SJSA1 (cell line): ENCODE results near the gene CCL17. TPM values are rescaled to one million over a fixed set of nuclear protein-coding genes. Genes with fewer than 3 reads are reported as not detected.
"Not testable (repeated sequence)": the region's sequence is repeated elsewhere in the genome, so short reads cannot be mapped to it uniquely, and the experiment has no call there.

Source experiments
- DNase-seq, 2 experiments: peaks; one replicate each; pipeline ENCODE4 v3.0.0-alpha.2; 2015 to 2020; ENCODE audit warnings: low spot score in 2 of 2, low read depth in 1 of 2
- H3K27ac ChIP-seq: fragments of 250-450 bp; sonication (Bioruptor Pico); 2 replicates; pipeline ENCODE4 v1.5.1; 2020; ENCODE audit warnings: mild to moderate bottlenecking, moderate library complexity
- H3K27me3 ChIP-seq: fragments of 250-450 bp; sonication (Bioruptor Pico); replicated peaks from 2 replicates; pipeline ENCODE4 v1.5.1; 2020; ENCODE audit warnings: mild to moderate bottlenecking, moderate library complexity
- H3K36me3 ChIP-seq: fragments of 250-450 bp; sonication (Bioruptor Pico); 2 replicates; pipeline ENCODE4 v1.5.1; 2020; ENCODE audit warnings: mild to moderate bottlenecking
- H3K4me1 ChIP-seq: fragments of 250-450 bp; sonication (Bioruptor Pico); replicated peaks from 2 replicates; pipeline ENCODE4 v1.6.1; 2021; ENCODE audit warnings: mild to moderate bottlenecking
- H3K4me3 ChIP-seq: fragments of 250-450 bp; sonication (Bioruptor Pico); 2 replicates; pipeline ENCODE4 v1.5.1; 2020; ENCODE audit warnings: mild to moderate bottlenecking
- H3K9me3 ChIP-seq: fragments of 250-450 bp; sonication (Bioruptor Pico); replicated peaks from 2 replicates; pipeline ENCODE4 v1.5.1; 2020; ENCODE audit warnings: mild to moderate bottlenecking
- total RNA-seq: library from RNA; depleted of rRNA; stranded (reverse); fragments of >200 nt; shearing (Covaris generic); gene quantifications from 2 replicates; pipeline ENCODE4 v1.2.3, GENCODE V29; 2014

CCL17 gene
- total RNA-seq, 1 experiment from 2014 or later: not detected

DNA sequence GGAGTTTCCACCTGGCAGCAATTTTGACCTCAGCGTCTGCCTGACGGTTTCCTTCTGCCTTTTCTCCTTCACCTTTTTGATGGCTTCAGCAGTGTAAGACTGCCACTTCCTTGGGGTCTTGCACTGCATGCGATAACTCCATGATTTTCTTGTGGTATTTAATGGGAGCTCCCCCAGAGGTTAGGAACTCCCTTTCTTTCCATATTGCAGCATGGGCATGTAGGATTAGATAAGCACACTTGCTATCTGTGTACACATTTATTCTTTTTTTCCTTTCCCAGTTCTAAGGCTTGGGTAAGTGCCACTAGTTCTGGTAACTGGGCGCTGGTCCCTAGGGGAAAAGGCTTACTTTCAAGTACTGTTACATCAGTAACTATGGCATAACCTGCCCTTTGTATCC is 7.1 kb upstream of the CCL17 start:
- not testable (repeated sequence) for H3K4me1 ChIP-seq, H3K36me3 ChIP-seq, H3K4me3 ChIP-seq, H3K9me3 ChIP-seq, H3K27me3 ChIP-seq, H3K27ac ChIP-seq, DNase-seq

DNA sequence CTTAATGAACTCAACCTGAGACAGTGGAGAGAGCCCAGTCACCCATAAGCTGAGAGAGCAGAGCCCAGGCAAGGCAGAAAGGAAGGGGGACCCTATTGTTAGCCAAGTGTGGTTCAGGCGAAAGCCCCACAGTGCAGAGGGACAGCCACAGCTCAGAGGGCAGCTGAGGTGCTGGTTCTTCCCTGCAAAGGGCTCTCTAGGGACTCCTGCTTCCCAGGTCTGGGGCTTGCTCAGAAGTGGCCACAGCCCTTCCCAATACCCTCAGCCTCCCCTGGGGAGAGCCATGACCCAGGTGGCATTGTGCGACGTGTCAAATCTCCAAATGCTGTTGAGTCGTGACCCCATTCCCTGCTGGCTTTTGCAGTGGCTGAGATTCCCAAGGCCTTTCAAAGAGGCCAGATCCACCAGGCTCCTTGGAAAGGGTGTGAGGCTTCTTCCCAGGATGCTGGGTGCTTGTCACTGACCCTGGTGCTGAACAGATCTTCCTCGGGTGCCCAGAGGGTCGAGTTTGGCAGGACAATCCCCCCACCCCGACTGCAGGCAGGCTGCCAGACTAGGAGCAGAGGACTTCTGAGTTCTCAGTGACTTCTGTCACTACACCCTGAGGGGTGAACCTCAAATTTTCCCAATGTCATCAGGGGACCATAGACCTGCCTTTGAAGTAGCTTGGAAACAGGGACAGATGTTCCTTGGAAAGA is 2.5 kb upstream of the CCL17 start:
- Histone ChIP-seq H3K27me3 (peaks cover 4% of the 10 kb centered on the region; the same call in 1 of the 2 replicates), H3K4me1 (no peaks in the 10 kb centered on the region), H3K27ac (no peak overlapping the region), H3K4me3 (no peak overlapping the region), H3K9me3 (no peaks in the 10 kb centered on the region), H3K36me3 (no peaks in the 10 kb centered on the region)
- DNase-seq: no peak

DNA sequence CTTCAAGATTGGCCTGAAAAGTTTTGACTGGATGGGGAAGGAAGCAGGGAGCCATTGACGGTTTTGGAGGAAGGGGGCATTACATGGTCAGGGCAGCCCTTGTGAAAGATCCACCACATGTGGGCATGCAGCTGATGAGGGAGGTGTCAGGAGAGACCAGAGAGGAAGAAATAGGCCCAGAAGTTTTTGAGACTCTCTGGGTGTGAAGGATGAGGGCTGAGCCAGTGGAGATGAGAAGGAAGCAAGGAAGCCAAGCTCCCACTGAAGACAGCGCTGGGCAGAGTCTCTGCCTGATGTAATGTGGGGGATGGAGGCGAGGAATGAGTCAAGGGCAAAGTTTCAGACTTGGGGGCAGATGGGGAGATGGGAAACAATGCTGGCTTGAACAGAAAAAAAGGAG is 530 bp downstream of the CCL17 start:
- H3K4me1 ChIP-seq: no peaks in the 10 kb centered on the region
- no peak overlapping the region for H3K4me3 ChIP-seq
- no peaks in the 10 kb centered on the region for H3K9me3 ChIP-seq
- no peak overlapping the region for H3K27ac ChIP-seq
- peaks cover 4% of the 10 kb centered on the region; the same call in 1 of the 2 replicates for H3K27me3 ChIP-seq
- no peak for DNase-seq
- H3K36me3 ChIP-seq: no peaks in the 10 kb centered on the region

DNA sequence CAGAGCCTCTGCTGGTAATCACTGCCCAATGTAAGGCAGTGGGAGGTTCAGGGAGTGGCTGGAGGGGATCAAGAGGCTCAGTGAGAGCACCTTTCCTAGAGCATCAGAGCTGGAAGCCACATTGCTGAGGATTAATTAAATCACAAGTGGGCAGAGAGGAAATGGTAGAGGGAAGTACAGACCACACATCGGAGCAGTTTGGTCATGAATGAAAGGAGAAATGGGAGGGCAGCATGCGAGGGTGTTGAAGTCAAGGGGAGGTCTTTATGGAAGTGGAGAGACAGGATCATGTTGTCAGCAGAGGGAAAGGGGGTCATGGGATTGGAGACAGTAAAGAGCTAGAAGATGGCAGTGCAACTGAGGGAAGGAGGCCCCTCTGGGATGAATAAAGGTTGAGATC is 2.3 kb downstream of the CCL17 start:
- Histone ChIP-seq H3K4me3 (no peak overlapping the region), H3K36me3 (no peaks in the 10 kb centered on the region), H3K27me3 (peaks cover 4% of the 10 kb centered on the region; the same call in 1 of the 2 replicates), H3K9me3 (no peaks in the 10 kb centered on the region), H3K4me1 (no peaks in the 10 kb centered on the region), H3K27ac (no peak overlapping the region)
- no peak for DNase-seq

DNA sequence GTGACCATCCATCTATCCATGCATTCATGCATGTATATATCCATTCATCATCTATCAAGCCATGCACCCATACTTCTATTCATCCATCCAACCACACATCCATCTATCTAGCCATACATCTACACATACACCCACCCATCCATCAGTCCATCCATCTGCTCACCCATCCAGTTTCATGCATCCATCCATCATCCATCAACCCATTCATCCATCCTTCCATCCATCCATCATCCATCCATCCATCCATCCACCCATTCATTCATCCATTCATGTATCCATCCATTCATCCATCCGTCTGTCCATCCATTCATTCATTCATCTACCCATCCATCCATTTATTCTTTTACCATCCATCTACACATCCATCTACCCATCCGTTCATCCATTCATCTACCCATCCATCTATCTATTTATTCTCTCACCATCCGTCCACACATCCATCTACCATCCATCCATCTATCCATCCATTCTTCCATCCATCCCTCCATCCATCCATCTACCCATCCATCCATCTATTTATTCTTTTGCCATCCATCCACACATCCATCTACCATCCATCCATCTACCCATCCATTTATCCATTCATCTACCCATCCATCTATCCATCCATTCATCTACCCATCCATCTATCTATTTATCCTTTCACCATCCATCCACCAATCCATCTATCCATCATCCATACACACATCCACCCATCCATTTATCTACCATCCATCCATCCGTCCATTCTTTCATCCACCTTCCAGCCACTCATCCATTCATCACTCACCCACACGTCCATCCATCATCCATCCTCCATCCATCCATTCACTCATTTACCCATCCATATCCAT is 3.2 kb downstream of the CCL17 start:
- Histone ChIP-seq H3K9me3 (no peaks in the 10 kb centered on the region), H3K4me1 (no peaks in the 10 kb centered on the region), H3K4me3 (no peak overlapping the region), H3K27me3 (no peaks in the 10 kb centered on the region; the same call in 1 of the 2 replicates), H3K36me3 (no peaks in the 10 kb centered on the region), H3K27ac (no peak overlapping the region)
- no peak for DNase-seq

DNA sequence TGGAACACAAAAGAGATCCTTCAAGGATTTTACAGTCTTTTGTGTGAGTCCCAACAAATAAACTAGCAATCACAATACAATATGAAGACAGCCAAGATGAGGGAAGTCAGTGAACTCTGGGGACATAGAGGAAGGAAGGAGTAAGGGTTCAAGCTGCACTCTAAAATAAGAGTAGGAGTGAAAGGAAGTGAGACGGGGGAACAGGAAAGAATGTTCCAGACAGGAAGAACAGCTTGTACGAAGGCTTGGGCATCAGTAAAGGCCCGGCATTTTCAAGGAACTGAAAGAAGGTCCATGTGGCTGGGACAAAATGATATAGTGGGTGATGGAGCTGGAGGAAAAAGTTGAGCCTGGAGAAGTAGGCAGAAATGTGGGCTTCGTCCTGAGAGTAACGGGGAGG is 4.5 kb downstream of the CCL17 start:
- no peak for DNase-seq
- H3K9me3 ChIP-seq: no peaks in the 10 kb centered on the region
- no peaks in the 10 kb centered on the region for H3K4me1 ChIP-seq
- H3K4me3 ChIP-seq: no peak overlapping the region
- H3K27ac ChIP-seq: no peak overlapping the region
- H3K36me3 ChIP-seq: no peaks in the 10 kb centered on the region
- H3K27me3 ChIP-seq: no peaks in the 10 kb centered on the region; the same call in 1 of the 2 replicates

DNA sequence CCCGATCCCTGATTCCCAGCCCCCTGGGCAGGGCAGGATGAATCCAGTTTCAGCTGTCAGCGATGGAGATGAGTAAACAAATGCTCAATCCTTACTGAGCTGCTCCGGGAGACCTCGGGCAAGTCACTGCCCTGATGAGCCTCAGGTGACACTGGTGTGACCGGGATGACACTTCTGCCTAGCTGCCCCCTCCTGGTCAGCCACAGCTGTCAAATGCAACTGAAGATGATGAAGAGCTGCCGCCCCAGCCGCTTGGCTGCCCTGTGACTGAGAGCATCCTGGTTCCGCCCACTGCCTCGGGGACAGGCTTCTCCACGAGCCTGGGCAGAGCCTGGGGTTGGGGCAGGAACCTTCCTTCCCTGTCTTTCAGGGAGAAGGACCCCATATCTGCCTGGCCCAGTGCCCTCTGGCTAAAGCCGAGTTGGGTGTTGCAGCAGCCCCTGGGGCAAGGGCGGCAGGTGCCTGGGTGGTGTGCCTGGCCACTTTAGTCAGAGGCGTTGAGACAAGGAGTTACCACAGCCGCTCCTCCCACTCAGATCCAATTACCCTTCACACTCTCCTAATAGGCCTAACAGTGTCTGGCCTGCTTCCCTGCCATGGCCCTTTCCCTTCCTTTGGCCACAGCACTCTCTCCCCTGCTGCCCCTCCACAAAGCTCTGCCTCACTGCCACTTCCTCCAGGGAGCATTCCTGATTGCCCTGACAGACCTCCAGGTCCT is 5.5 kb downstream of the CCL17 start:
- Histone ChIP-seq H3K4me3 (no peak overlapping the region), H3K27me3 (no peaks in the 10 kb centered on the region)

DNA sequence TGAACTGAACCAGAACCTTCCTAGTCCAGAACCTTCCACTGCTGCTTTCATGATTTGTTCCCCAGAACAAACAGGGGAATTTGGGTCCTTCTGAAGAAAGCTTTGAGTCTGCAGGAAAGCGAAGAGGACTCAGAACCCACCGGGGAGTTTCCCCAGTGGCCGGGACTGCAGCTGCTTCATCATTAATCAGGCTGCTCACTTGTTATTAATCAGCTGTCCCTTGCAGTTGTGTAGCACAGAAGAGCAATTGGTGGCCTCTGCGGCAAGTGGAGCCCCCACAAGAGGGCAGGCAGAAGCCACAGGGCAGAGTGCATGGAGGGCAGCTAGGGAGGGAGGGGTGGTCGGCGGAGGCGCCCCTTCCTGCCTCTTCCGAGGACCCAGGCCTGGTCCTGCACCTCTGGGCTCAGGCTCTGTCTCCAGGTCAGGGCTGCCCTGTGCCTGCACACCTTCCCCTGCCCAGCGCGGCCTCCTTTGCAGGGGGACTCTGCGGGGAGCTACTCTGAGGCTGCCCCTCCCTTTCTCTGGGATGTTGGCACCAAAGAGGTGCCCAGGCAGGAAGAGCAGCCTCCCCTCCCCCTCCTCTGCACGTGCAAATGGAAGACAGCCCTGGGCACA is 6.9 kb downstream of the CCL17 start:
- Histone ChIP-seq H3K36me3 (no peaks in the 10 kb centered on the region), H3K9me3 (no peaks in the 10 kb centered on the region), H3K4me1 (peaks cover 1% of the 10 kb centered on the region), H3K27me3 (no peaks in the 10 kb centered on the region), H3K27ac (no peak overlapping the region), H3K4me3 (no peak overlapping the region)
- DNase-seq: no peak

More for the DNA sequence above, 5.5 kb downstream of the CCL17 start:
- Histone ChIP-seq H3K9me3 (no peaks in the 10 kb centered on the region), H3K4me1 (no peaks in the 10 kb centered on the region), H3K36me3 (no peaks in the 10 kb centered on the region), H3K27ac (no peak overlapping the region)
- DNase-seq: no peak

DNA sequence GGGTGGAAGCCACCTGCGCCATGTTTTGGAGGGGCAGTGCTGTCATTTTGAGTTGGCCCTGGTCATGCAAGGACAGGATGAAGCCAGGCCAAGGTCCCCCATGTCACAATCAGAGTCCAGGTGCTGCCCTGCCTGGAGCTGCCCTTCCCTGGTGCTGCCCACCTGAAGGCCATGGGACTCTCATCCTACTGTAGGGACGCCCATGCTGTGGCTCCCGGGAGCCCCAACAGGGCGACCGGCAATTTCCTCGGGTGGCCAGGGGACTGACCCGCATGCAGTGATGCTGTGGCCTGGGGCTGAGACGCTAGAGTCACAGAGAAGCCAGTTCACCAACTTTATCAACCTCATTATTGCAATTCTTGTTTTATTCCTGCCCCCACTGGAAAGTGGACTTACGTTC is 8.0 kb downstream of the CCL17 start:
- no peaks in the 10 kb centered on the region for H3K36me3 ChIP-seq
- no peak overlapping the region for H3K27ac ChIP-seq
- peaks cover 13% of the 10 kb centered on the region for H3K4me1 ChIP-seq
- H3K4me3 ChIP-seq: no peak overlapping the region
- H3K27me3 ChIP-seq: no peaks in the 10 kb centered on the region
- no peak for DNase-seq
- H3K9me3 ChIP-seq: no peaks in the 10 kb centered on the region

DNA sequence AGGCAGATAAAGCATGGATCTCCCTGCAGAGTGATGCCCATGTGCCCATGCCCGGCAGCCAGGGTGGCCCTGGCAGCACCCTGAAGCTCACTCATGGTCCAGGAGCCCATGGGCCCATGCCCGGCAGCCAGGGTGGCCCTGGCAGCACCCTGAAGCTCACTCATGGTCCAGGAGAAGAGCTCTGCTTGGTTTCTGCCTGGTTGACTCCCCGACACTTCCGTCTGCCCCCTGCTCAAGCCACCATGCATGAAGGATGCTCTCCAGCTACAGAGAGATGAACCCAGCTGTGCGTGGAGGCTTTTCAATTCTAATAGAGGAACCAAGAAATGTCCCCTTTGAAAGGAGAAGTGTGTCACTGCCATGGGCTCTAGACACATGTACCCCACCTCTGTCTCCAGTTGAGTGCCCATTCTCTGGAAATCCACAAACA is 8.7 kb downstream of the CCL17 start:
- DNase-seq: no peak
- H3K27ac ChIP-seq: no peak overlapping the region
- H3K4me1 ChIP-seq: peaks cover 17% of the 10 kb centered on the region
- H3K36me3 ChIP-seq: no peaks in the 10 kb centered on the region
- no peaks in the 10 kb centered on the region for H3K27me3 ChIP-seq
- H3K9me3 ChIP-seq: no peaks in the 10 kb centered on the region
- no peak overlapping the region for H3K4me3 ChIP-seq

DNA sequence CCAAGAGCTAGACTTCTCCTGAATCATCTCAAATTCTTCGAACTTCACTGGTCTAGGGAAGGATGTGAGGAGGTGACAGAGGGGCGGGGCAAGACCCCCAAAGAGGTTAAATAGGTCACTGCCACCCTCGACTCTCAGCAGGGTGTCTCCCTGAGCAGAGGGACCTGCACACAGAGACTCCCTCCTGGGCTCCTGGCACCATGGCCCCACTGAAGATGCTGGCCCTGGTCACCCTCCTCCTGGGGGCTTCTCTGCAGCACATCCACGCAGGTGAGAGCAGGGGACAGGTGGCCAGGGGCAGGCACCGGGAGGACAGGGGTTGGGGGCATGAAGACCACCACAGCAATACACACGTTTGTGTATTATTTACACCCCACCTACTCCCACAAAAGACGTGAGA is 9.2 kb downstream of the CCL17 start:
- H3K27ac ChIP-seq: no peak overlapping the region
- no peak overlapping the region for H3K4me3 ChIP-seq
- no peaks in the 10 kb centered on the region for H3K9me3 ChIP-seq
- H3K4me1 ChIP-seq: peaks cover 21% of the 10 kb centered on the region
- no peaks in the 10 kb centered on the region for H3K36me3 ChIP-seq
- no peak for DNase-seq
- no peaks in the 10 kb centered on the region for H3K27me3 ChIP-seq

DNA sequence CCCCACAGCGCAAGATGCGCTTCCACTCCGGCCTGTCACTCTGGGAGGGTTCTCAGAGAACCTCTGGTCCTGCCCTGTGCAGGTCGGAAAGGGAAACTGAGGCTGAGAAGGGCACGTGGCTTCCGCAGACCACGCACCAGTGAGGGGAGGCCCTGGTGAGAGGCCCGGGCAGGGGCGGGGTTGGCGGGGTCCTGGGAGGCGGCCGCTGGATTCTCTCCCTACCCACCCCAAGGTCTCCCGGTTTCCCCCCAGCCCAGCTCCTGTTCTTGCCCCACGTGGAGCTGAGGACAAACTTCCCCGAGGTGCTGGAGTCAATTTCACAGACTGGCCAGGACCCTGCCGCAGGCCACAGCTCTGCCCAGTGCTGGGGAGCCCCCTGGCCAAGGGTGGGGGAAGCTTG is 11.5 kb downstream of the CCL17 start:
- H3K36me3 ChIP-seq: no peaks in the 10 kb centered on the region
- H3K4me1 ChIP-seq: peaks cover 32% of the 10 kb centered on the region
- no peak overlapping the region for H3K4me3 ChIP-seq
- DNase-seq: no peak
- H3K9me3 ChIP-seq: no peaks in the 10 kb centered on the region
- H3K27ac ChIP-seq: no peak overlapping the region
- H3K27me3 ChIP-seq: no peaks in the 10 kb centered on the region

DNA sequence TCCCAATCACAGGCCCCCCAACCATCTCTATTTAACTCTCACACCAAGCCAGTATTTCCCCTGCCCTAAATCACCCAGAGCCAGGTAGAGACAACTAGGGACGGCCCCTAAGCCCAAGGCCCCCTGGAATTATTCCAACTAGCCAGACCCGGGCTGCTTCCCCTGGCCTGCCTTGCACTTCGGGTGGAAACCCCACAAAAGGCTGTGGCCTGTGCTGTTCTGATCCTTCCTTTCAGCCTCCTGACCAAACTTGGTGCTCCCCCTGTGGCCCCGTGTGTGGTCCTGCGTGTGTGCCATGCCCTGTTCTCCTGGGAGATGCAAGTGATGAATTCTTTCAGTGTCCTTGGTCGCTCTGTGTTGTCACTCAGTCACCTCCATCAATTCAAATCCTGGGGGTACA is 14.9 kb downstream of the CCL17 start:
- H3K27ac ChIP-seq: no peak overlapping the region
- no peaks in the 10 kb centered on the region for H3K27me3 ChIP-seq
- DNase-seq: peak in 1 of 2 experiments; percentile 22
- no peak overlapping the region for H3K4me3 ChIP-seq
- H3K36me3 ChIP-seq: no peaks in the 10 kb centered on the region
- peaks cover 43% of the 10 kb centered on the region for H3K4me1 ChIP-seq
- no peaks in the 10 kb centered on the region for H3K9me3 ChIP-seq
